ENCODE results near the gene MSI2.

Gene MSI2

DNA sequence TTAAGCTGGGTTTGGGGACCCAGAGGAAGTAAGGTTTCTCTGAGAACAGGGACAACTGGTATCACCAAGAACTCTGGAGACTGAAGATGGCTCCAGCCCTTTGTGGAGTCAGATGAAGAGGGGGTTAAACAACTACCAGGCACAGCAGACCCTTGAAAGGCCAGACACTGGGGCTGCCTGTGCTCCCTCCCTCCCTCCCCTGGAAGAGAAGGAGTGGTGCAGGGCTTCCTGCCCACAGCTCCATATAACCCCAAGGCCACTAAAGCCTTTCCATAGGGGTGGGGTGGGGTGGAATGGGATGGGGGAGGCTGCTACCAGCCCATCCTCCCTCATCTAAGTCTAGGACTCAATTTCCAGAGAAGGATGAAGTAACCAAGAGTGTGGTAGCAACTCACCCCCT lies 422.1 kb downstream of the MSI2 start:
- DNase-seq, result no peak

DNA sequence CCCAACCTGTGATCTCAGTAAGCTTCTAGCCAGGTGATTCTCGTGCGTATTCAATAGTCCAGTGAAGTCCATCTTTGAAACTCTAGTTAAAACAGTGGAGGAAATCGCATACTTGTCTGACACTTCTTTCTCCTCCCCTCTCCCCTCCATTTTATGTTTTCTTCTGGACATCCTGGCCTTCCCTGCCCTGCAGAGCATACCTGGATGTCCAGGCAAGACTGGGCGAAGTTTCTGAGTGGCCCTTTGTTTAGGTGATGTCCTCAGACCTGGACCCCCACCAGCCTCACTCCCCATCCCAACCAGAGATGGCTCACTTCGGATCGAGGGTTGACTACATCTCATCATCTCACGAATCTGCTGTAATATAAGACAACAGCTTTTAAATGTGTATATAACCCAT lies 423.0 kb downstream of the MSI2 start:
- no peak for DNase-seq

DNA sequence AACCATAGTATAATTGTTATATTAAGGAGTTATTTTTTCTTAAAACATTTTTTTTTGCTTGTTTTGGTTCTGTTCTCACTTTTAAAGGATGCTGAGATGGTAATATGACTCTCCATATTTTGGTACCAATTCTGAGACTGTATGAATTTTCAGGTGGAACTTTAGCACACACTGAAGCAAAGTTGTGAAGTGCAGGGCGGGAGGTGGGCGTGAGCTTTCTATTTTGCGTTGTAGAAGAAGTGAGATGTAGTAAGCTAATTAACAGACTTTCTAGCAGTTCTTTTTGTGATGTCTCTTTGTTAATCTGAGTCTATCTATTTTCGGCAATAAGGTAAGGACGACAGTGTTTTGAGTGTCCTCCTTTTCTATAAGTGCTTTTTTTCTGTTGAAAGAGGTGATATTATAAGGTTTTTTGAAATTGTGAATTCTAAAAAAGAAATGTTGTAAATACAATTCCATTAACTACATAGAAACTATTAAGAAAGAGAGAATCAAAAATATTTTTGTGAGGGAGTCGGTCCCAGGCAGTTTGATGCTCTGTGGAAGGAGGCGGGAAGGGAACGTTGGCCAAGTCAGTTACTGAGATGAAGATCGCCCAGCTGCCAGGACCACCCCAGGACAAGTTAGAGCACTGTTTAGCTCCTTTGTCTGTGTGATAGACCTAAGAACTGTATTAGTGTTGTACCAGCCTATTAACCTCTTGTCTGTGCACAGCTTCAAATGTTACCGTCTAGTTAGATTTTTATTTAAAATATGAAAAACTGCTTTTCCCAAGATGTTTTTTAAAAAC lies 423.8 kb downstream of the MSI2 start:
- DNase-seq, result no peak

DNA sequence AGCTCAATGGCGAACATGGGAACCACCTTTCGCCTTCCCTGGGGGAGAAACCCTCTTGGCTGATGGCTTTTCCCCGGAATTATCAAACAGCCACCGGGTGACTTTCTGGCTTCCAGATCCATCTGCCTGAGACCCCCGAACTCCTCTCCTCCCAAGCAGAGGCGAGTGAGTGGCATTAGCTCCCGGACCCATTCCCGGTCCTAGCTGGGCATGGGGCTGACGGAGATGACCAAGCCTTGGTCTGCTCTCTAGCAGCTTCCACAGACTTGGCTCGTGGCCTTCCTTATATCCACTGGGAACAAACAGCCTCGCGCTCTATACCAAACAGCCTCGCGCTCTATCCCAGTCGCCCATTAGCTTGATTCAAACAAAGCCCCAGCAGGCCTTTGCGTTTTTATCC lies 426.4 kb downstream of the MSI2 start:
- no peak for DNase-seq

DNA sequence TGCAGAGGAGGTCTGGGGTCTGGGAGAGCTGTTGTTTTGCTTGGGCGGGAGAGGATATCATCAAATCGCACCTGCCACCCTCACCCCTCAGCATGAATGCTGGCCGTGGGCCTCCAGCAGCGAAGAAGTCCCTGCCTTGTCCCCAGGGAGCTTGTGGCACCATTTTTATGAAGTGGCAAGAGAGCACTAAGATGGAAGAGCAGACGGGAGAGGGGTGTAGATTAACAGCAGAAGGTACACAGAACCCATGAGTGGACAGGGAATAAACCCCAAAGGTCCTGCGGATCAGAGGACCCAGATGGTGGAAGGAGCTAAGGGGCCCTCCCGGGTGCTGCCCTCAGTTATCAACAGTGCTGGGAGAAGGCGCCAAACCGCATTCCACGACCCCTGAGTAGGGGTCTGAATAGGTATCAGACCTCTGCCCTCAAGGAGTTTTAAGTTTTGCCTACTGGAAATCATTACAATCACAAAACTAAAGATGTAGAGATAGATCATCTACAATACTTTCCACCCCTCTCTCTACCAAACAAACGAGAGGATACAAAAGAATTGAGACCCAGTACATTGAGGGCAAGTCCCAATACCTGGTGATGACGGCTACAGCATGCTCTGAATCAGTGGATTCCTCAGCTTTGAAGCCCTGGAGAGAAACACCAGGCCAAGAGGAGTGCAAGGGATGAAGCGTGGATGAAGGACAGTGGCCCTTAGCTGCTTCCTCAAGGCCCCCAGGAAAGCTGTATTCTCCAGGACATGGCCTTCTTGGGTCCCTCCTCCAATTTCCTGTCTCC lies 428.6 kb downstream of the MSI2 start:
- DNase-seq, result no peak

DNA sequence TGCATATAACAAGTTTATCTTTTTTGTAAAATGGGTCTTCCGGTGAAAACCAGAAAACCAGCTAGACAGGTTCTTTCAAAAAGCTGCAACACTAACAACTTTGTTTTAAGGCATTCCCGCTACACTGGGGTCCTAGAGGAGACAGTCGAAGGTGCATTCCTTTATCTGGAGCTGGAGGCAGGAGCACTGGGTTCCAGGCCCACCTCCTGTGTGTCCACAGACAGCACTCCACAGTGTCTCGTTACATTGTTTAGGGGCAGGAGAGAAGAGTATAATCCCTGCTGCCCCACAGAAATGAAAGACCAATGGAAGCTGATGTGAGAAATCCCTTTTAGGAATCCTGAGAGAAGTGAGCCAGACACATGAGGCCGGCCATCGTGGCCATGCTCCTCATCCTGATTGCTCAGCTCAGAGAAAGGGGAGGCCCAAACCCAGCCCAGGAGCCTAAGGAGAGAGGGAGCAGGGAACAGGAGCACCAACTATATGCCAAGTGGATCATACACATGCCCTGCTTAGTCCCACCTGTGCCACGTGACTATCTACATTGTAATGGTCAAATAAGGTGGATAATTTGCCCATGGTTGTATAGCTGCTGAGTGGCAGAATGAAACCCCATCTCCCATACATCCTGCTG lies 429.3 kb downstream of the MSI2 start:
- no peak for DNase-seq

DNA sequence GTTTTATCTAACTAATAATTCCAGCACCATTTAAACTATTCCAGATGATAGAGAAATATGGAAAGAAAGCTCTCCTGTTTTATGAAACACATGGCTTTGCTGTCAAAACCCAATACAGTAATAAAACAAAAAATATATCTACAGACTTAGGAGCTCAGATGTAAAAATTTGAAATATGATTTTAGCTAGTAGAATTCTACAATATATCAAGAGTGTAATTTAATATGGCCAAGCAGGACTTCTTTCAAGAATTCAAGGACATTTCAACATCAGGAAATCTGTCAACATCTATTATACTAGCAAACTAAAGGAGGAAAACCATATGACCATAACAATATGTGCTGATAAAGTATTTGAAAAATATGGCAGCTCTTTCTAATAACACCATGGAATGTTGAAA lies 431.3 kb downstream of the MSI2 start:
- no peak for DNase-seq

DNA sequence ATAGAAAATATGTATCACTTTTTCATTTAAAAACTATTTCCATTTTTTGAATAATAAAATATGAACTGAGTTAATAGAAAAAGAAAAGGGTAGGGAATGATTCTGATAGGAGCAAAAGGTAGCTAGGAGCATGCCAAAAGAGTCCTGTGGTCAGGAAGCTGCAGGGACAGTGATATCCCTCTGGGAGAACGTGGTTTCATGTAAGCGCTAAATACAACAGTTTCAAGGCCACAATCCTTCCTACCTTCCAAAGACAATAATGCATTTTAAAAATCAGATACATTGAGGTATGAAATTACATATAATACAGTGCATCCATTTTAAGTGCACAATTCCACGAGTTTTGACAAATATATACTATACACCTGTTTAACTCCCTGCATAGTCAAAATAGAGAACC lies 432.9 kb downstream of the MSI2 start:
- no peak for DNase-seq

DNA sequence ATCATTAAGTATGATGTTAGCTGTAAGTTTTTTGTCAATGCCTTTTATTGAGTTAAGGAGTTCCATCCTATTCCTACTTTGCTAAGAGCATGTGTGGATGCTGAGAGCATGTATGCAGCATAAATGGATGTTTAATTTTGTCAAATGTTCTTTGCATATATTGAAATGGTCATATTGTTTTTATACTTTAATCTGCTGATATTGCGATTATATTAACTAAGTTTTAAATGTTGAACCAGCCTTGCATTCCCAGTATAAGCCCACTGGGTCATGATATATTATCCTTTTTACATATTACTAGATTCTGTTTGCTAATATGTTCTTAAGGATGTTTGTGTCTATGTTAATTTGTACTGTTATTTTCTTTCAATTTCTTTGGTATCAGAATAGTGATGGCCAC lies 435.6 kb downstream of the MSI2 start:
- no peak for DNase-seq

DNA sequence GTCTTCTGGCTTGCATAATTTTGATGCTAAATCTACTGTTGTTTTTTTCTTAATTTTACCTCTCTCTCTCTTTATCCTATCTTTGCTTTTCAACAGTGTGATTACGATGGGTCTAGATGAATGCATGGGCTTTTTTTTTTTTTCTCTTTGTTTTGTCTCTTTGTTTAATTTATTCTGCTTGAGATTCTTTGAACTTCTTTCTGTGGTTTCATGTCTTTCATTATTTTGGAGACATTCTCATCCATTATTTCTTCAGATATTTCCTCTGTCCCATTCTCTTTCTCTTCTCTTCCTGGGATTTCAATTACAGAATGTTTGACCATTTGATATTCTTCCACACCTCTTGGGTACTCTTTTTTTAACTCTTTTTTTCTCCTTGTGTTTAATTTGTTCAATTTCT lies 436.4 kb downstream of the MSI2 start:
- DNase-seq, result no peak

DNA sequence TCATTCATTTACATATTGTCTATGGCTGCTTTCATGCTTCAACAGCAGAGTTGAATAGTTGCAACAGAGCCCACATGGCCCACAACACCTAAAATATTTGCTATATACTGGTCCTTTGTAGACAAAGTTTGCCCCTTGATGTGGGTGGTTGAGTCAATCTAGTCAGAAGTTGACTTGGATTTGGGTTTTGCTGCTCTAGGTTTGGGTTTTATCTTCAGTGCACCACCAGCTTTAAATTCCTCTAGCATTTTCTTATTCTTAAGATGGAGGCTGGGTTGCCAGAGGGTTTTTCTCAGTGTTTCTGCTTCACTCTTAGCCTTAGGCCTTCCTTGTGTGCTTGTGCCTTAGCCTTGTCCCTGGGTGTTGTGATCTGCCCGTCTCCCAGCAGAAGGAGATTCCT lies 437.7 kb downstream of the MSI2 start:
- DNase-seq, result no peak

DNA sequence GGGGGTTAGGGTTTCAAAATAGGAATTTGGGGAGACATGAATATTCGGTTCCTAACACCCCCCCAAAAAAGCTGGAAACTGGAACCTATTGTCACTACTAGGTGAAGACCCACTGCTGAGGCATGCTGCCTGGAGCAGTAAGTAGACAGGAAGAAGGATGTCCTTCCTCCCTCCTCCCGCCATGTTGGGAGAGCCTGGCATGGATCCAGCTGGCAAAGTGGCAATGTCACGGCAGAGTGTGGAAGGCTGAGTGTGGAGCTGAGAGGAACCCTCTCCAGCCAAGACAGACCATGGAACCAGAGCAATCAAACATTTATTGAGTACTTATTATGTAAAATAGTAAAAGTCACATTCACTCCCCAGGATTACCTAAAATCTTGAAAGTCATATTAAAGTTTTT lies 439.7 kb downstream of the MSI2 start:
- DNase-seq, result no peak

DNA sequence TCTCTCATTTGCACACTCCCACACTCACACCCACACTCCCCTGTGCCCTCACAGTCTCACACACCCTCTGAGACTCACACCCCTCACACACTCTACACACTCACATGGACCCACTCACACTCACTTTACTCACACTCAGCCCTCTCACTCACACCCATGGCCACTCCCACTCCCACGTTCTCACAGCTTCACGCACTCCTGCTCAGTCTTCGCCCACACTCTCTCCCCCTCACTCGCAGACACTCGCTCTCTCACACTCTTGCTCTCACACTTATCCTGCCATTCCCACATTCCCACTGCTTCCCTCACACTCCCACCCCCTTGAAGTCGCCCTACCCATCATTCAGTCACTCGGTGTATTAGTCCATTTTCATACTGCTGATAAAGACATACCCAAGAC lies 440.9 kb downstream of the MSI2 start:
- no peak for DNase-seq

DNA sequence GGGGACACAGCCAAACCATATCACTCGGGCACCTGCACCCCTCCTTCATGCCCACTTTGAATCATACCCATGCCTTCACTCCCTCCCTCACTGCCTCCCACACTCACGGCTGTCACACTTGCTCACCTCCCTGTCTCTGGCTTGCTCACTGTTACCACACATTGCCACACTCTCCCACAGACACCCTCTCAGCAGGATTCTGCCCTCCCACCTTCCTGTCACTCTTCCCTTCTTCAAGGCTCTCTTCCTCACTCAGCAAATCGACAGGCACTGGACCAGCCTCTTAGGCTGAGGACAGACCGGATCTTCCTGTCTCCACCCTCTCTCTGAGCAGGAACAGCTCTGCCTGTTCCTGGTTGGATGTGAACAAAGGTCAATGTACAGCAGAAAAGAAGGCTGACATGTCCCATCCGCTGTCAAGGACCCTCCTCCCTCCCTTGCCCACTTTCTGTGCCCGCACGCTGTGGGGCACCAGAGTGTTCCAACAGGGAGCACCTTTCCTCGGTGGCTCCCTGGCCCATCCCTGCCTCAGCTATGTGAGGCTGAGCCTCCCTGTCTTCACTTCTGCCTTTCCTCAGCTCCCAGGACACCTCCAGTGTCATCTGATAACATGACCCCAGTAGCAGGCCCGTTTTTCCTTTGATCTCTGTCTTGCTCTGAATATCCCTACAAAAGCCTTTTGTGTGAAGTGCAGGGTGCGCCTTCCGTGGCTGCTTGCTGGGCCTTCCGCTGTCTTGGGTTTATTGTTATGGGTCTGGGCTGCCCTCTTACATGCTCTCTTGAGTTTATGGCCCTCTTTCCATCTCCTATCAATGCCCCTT lies 441.8 kb downstream of the MSI2 start:
- DNase-seq, result no peak

DNA sequence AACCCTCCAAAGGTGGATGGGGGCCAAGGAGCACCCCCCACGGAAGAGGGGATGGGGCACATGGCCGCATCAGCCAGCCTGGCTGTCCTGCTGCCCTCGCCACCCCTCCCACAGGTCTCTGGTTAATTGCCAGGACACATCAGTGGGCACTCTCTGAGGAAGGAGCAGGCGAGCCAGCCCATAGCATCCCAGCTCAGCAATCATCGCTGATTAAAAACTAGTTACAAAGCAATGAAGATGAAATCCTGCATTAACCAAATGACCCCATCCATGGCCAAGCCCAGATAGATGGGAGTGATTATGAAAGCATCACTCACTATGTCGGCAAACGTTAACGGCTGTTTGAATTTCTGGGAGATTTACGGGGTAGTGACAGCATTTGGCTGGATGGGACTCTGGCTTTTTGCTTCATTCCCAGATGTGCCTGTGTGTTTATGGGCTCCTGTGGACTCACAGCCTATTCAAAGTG lies 443.5 kb downstream of the MSI2 start:
- no peak for DNase-seq

DNA sequence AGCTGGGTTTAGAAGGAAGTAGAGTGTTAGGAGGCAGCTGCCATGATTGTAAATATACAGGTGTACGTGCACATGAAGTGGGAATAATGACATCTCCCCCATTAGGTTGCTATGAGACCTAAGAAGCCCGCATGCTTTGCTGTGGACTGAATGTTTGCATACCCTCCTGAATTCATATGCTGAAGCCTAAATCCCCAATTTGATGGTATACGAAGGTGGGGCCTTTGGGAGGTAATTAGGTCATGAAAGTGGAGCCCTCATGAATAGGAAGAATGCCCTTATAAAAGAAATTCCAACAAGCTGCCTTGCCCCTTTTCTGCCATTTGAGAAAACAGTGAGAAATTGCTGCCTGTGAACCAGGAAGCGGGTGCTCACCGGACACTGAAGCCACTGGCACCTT lies 444.8 kb downstream of the MSI2 start:
- no peak for DNase-seq

DNA sequence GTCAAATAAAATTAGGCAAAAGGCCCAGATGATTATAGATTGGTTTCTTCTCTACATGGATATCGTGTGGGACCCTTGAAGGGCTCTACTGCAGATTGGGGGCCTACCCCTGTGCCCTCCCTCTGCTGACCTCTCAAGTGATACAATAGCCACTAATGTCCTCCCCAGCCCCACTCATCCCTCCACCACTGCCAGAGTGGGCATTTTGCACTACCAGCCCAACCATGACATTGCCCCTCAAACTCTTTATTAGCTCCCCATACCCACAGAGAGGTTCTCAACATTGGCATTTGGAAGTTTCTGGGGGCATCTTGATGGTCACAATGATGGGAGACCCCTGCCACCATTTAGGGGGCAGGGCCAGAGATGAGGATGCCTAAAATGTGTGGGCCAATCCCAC lies 446.9 kb downstream of the MSI2 start:
- no peak for DNase-seq

DNA sequence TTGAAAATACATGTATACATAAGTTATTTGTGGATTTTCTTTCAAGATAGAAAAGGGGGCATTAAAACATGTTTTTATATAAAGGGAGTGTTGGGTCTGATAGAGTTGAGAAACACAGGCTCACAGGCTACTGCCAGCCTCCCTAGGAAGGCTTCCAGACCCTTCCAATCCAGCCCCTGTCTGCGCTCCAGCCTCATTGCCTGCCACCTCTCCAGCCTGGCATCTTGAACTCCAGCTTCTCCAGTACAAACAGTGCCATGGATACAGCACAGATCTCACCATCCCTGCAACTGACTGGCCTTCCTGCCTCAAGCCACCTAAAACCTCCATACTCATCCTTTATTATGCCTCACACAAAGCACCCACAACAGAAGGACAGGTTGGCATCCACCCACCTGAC lies 448.1 kb downstream of the MSI2 start:
- DNase-seq, result no peak

DNA sequence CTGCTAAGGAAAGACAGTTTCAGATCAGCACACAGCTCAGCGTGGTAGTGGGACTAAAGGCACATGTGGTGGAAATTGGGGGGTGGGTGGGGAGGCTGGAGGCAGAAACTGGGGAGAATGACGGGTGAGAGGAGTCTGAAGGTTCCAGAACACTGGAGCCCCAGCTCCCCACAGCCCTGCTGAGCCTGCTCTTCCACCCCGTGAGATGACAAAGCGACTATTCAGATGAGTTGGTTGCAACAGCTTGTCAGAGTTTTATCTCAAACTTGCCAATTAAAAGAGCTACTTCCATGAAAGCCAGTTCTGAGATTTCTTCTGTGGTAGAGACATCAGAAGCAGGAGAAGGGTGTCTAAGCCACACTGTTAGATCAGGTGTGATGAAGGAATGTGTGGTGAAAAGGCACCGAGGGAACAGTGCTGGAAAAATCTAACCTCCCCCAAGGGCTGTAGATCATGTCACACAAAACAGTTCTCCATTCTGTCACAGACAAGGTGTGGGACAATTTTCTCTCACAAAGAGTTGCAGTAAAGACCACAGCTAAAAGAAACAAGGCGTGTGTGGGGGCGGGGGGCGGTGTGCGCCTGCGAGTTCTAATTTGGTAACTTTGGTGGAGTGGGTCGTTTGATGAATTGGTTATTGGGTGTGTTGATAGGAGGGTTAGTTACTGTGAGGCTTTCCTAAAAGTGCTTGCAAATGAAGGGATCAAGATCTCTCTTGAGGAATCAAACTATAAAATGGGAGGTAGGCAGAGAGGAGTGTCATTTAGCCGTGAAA lies 449.8 kb downstream of the MSI2 start:
- DNase-seq, result no peak

DNA sequence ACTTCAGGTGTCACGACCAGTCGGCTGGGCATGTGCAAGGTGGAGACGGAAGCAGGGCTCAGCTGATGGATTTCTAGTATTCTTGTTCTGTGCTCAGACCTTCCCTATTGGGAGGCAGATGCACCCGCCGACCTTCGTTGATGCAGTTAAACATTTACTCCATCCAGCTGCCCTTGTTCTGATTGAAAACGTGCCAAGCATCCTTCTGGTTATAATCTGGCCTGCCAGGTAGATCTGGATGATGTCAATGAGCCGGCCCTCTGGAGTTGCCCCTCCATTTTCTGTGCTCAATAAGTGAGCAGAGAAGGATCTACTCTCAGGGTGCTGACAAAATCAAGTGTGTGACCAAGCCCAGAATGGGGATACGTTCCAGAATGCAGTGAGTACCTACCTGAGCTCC lies 450.4 kb downstream of the MSI2 start:
- DNase-seq, result no peak

DNA sequence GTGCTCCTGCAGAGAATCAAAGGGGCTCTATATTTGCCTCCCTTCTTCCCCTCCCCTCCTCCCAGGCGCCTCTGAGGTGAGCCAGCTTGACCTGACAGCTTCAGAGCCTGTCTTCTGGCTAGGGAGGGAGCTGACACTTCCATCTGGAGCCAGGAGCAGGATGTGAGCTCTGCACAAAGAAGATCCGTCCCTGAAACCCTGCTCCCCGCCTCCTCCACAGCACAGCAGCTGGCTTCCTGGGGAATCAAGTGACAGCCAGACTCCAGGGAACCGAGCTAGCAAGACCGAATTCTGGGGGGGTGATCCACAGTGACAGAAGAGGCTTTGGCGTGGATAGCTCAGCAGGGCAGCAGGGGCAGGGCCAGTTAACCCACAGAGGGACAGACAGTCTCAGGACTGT lies 451.6 kb downstream of the MSI2 start:
- DNase-seq, result no peak

DNA sequence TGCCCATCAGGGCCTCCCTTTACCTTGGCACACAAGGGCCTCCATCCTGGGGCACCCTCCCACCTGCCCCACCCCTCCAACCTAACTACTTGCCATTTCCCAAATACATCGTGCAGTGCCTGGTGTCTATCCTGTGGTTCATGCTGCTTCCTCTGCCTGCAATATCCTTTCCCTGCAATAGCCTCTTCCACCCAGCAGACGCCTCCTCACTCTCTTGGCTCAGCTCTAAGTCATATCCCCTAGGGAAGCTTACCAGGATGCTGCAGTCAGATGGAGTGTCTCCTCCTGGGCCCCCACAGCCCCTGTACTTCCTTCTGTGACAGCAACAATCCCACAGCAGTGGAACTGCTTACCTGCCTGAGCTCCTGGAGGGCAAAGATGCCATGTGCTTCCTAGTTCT lies 452.1 kb downstream of the MSI2 start:
- no peak for DNase-seq
